Activated T-cell treated with anti-CD3 and anti-CD28 coated beads, Interleukin-2, amount 50 U/mL, for 72 hours (primary cell): ENCODE results near the gene SCTR. TPM values are rescaled to one million over a fixed set of nuclear protein-coding genes. Genes with fewer than 3 reads are reported as not detected.

Experiments
- ATAC-seq, 2 donors: fragments of 150-1000 bp; cut with Tn5 transposase; replicated peaks in 1 of 2; 2 replicates each; pipeline ENCODE4 v1.10.0; 2021; ENCODE audit warnings: moderate library complexity in 2 of 2, mild to moderate bottlenecking in 1 of 2
- DNase-seq, 2 donors: peaks; one replicate each; pipeline ENCODE4 v3.0.0; 2021 to 2022; ENCODE audit warnings: mixed read lengths in 1 of 2
- H3K27ac Mint-ChIP-seq: one replicate; pipeline ENCODE4 v1.8.0; 2022; ENCODE audit warnings: mild to moderate bottlenecking, moderate library complexity, mixed read lengths
- H3K27me3 Mint-ChIP-seq: one replicate; pipeline ENCODE4 v1.8.0; 2022; ENCODE audit warnings: low read depth, mixed read lengths
- H3K36me3 Mint-ChIP-seq, 2 donors: one replicate each; pipeline ENCODE4 v1.8.0; 2022; ENCODE audit warnings: mixed read lengths in 2 of 2, mild to moderate bottlenecking in 1 of 2; ENCODE audit not compliant: insufficient read depth in 2 of 2
- H3K4me1 Mint-ChIP-seq: one replicate; pipeline ENCODE4 v1.8.0; 2022; ENCODE audit warnings: low read depth, mixed read lengths
- H3K4me3 Mint-ChIP-seq, 2 donors: one replicate each; pipeline ENCODE4 v1.8.0; 2022; ENCODE audit warnings: mild to moderate bottlenecking in 2 of 2, mixed read lengths in 2 of 2, moderate library complexity in 2 of 2
- H3K9me3 Mint-ChIP-seq, 2 donors: one replicate each; pipeline ENCODE4 v1.8.0; 2022; ENCODE audit warnings: mixed read lengths in 2 of 2
- total RNA-seq, 2 donors: library from RNA; stranded (reverse); gene quantifications; one replicate each; pipeline ENCODE4 v1.2.3, GENCODE V29; 2022

SCTR gene
- total RNA-seq, 2 donors from 2014 or later, result not detected

DNA sequence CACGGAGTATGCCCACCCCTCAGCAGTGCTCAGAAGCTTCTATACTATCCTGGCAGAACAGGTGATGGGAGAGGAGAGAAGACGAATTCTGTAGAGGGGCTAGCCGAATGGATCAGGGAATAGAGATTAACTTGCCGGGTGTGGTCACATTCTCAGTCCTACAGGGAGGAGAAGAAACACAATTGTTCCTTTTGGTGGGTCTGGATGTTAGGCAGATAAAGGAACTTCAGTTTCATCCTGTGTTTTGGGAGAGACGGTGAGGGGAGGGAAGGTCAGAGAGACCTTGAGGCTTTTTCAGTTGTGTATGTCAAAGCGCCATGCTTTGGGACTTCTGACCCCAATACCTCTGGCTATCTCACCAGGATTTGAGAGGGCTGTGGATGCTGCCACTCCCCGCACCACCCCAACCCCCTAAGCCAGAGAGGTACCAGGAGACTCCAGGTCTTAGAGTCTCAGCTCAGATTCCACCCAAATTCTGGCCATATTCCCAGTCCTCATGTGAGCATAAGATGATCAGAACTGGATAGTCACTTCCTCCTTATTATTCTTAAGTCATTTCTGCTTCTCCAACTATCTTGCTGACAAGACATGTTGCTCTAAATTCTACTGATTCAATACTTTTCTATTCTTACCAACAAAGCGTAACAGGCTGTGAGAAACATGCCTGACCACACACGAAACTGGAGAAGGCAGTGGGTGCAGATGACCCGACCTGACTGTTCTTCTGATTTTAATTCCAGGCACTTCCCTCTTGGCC is 94.9 kb downstream of the SCTR start:
- Mint-ChIP-seq H3K4me3 (no peak overlapping the region), H3K27me3 (peaks cover 80% of the 10 kb centered on the region), H3K36me3 (no peaks in the 10 kb centered on the region), H3K9me3 (no peaks in the 10 kb centered on the region), H3K27ac (no peak overlapping the region), H3K4me1 (peaks cover 6% of the 10 kb centered on the region)
- DNase-seq (no peak), ATAC-seq (no peak)

DNA sequence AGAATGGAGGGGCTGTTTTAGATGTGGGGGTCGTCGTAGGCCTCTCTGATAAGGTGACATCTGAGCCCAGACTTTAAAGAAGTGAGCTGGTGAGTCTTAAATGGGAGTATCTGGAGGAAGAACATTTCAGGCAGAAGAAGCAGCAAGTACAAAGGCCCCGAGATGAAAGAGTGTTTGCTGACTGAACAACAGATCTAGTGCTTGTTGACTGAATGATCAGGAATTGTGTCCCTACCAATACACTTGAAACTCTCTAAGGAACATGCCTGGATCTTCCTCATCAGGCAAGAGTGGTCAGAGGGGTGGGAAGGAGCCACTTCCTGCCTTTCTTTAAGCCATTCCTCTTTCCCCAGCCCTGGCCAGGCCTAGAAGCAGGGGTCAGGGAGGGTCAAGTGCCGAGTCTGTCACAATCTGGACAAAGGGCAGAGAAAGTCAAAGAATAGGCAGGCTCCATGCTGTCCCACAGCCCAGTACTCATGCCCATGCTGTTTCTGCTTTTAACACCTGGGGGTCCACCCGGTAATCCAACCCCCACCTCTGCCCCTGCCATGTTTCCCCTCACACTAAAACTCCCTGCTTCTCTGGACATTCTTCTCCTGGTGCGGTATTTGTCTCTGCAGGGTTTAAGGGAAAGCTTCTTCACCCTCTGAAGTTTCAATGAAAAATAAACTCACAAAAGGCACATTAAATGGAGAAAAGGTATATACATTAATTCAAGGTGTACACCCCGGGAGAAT is 95.6 kb downstream of the SCTR start:
- H3K9me3 Mint-ChIP-seq, result no peaks in the 10 kb centered on the region
- DNase-seq (no peak), ATAC-seq (no peak)
- H3K4me1 Mint-ChIP-seq, result peaks cover 6% of the 10 kb centered on the region
- H3K27ac Mint-ChIP-seq, result no peak overlapping the region
- no peak overlapping the region for H3K4me3 Mint-ChIP-seq
- H3K27me3 Mint-ChIP-seq, result peaks cover 77% of the 10 kb centered on the region
- no peaks in the 10 kb centered on the region for H3K36me3 Mint-ChIP-seq

DNA sequence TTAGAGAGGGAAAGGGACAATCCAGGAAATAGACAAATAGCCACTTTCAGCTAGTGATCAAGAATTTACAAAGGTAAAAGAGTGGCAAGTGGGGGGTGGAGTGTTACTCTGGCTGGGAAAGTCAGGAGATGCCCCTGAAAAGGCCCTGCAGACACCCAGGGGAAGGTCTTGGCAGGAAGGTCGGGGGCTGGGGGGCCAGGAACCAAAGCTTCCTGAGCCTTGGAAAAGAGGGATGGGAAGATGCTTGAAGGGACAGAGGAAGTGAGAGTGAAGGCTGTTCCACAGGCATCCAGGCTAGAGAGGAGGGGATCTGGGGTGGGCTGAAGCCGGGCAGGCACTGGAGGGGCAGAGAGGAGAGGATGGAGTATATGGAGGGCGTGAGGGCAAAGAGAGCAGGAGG is 96.5 kb downstream of the SCTR start:
- Mint-ChIP-seq H3K27me3 (peaks cover 69% of the 10 kb centered on the region), H3K4me1 (peaks cover 6% of the 10 kb centered on the region), H3K9me3 (no peaks in the 10 kb centered on the region), H3K27ac (no peak overlapping the region), H3K4me3 (no peak overlapping the region), H3K36me3 (no peaks in the 10 kb centered on the region)
- no peak for ATAC-seq
- no peak for DNase-seq

DNA sequence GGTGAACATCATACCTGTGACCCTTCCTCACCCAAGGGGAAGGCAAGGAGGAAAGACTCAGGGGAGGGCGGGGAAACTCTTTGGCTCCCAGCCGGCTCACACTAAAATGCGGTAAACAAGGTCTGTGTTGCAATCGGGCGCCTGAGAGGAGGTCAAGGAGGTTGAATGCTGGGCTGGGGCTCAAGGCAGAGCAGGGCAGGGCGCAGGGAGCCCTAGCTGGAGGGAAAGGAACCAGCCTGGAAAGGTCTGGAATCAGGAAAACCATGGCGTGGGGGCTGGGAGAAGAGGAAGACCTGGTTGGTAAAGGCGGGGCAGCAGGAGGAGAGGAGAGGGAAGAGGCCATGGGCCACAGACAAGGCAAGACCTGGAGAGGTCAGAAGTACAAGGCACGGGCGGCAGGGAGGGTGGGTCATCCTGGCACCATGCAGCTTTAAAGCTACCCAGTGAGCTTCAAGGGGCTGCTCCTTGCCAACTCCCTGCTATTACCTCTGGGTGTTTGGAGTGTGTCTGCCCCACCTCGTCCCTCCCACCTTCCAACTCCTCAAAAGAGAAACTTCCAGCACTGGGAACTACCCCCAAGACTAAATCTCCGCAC is 97.4 kb downstream of the SCTR start:
- Mint-ChIP-seq H3K9me3 (peaks cover 0 to under 1% of the 10 kb centered on the region in 2 donors), H3K4me1 (no peaks in the 10 kb centered on the region), H3K27ac (no peak overlapping the region), H3K27me3 (peaks cover 60% of the 10 kb centered on the region), H3K4me3 (no peak overlapping the region), H3K36me3 (no peaks in the 10 kb centered on the region)
- DNase-seq, result no peak
- no peak for ATAC-seq

DNA sequence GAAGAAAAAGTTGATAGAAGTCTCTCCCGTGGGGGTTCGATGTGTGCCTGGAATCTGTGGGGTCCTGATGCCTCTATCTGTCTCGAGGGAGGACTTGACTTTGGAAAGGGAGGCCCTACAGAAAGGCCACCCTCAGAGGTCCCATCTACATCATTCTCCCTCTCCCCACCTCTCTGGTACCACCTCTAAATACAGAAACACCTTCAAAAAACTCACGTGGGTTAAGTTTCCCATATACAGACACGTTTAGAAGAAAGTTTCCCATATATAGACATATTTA is 97.9 kb downstream of the SCTR start:
- H3K27me3 Mint-ChIP-seq, result peaks cover 66% of the 10 kb centered on the region
- H3K27ac Mint-ChIP-seq, result no peak overlapping the region
- no peaks in the 10 kb centered on the region for H3K4me1 Mint-ChIP-seq
- DNase-seq, result no peak
- ATAC-seq, result no peak
- peaks cover 2% of the 10 kb centered on the region in 2 donors for H3K9me3 Mint-ChIP-seq
- no peak overlapping the region for H3K4me3 Mint-ChIP-seq
- H3K36me3 Mint-ChIP-seq, result peaks cover 1 to 2% of the 10 kb centered on the region in 2 donors

DNA sequence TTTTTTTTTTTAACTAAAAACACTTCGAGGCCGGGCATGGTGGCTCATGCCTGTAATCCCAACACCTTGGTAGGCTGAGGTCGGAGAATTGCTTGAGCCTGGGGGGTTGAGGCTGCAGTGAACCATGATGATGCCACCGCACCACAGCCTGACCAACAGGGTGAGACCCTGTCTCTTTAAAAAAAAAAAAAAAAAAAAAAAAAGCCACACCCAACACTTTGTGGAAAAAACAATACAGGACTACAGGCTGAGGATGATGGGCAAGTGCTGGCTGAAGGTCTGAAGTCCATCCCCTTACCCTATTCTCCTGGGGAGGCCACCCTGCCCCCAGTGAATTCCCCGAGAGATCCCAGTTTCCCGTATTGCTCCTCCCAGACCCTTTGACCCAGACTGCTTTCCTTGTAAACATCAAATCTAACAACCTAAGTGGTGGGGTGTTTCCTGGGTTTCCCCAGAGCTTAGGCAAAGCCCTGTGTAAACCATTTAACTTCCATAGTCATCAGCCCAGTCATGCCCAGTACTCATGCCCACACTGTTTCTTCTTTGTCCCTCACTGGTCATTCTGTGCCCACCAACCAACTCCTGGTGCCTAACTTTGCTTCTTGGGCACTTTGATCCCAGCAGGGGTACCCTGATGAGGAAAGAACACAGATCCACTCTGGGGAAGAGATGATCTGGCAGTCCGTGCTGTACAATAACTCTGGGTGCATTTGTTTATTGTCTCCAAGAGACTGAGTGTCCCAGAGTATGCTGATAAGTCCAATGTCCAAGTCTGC is 98.5 kb downstream of the SCTR start:
- Mint-ChIP-seq H3K4me1 (no peaks in the 10 kb centered on the region), H3K4me3 (no peak overlapping the region), H3K27me3 (peaks cover 61% of the 10 kb centered on the region), H3K9me3 (peaks cover 2% of the 10 kb centered on the region in 2 donors), H3K27ac (no peak overlapping the region), H3K36me3 (peaks cover 1 to 2% of the 10 kb centered on the region in 2 donors)
- ATAC-seq (no peak), DNase-seq (no peak)

DNA sequence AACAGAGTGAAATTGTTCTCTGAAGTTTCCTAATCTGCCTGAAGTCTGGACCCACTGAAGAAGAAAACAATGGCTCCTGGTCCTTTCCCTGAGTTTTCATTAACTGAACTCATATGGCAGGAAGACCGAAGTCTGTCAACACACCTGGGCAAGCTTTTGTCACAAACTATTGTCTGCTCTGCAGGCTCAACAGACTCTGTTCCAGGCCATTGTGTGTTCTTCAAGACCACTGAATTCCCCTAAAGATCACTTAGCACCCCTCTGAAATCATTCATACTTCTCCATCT is 99.2 kb downstream of the SCTR start:
- Mint-ChIP-seq H3K4me3 (no peak overlapping the region), H3K27ac (no peak overlapping the region), H3K9me3 (peaks cover 2% of the 10 kb centered on the region in 2 donors), H3K4me1 (no peaks in the 10 kb centered on the region), H3K27me3 (peaks cover 53% of the 10 kb centered on the region), H3K36me3 (peaks cover 1 to 2% of the 10 kb centered on the region in 2 donors)
- ATAC-seq, result no peak
- no peak for DNase-seq

DNA sequence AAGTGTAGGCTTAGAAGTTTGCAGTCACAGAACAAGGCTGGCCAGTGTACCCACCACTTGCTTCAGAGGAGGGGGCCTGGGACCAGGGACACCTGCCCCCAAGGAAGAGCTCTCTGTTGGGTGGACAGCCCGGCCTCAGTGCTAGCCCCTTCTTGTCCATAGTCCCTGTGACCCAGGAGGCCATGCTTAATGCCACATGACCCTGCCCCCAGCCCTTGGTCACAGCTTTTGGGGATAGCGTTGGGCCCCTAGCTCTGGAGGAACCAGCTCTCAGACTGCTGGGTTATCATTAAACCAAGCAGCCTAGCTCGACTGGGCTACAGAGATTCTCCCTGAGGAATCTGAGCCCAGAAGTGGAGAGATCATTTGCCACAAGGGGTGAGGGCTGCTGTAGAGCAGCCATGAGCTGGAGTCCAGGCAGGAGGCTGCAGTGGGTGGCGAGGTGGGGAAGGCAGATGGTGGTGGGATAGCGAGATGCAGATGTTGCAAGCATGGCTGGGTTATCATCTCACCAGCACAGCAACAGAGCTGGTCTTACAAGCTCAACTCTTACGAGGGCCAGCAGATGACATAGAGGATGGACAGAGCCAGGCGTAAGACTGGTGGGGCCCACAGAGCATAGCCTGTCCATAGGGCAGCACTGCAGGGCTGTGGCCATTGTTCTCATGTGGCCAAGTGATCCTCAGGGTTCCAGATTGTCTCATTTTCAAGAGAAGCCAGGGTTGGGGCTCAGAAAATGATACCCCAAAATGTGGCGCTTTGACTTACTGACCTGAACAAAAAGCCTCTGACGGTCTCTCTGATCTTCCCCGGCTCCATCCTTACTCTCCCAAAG is 99.8 kb downstream of the SCTR start:
- H3K27me3 Mint-ChIP-seq, result peaks cover 48% of the 10 kb centered on the region
- H3K4me1 Mint-ChIP-seq, result no peaks in the 10 kb centered on the region
- DNase-seq, result no peak
- H3K36me3 Mint-ChIP-seq, result peaks cover 1 to 2% of the 10 kb centered on the region in 2 donors
- ATAC-seq, result no peak
- peaks cover 2% of the 10 kb centered on the region in 2 donors for H3K9me3 Mint-ChIP-seq
- H3K4me3 Mint-ChIP-seq, result no peak overlapping the region
- no peak overlapping the region for H3K27ac Mint-ChIP-seq

DNA sequence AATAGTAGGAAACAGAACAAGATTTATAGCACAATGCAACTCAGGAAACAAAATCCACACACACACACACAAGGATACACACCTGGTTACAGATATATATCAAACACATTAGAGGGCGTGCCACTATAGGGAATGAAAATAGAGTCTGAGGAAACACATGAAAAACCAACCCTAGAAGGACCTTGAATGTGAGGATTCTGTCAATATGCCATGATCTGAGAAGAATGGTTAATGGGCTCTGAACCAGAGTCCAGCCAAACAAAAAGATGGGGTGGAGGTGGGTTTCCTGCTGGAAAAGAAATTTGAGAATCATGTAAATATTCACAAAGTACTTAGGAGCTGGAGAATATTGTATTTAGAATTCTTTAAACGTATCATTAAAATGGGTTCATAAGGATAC is 100.5 kb downstream of the SCTR start:
- Mint-ChIP-seq H3K27ac (no peak overlapping the region), H3K36me3 (peaks cover 1 to 2% of the 10 kb centered on the region in 2 donors), H3K27me3 (peaks cover 42% of the 10 kb centered on the region), H3K4me3 (no peak overlapping the region), H3K9me3 (peaks cover 2% of the 10 kb centered on the region in 2 donors), H3K4me1 (no peaks in the 10 kb centered on the region)
- DNase-seq (no peak), ATAC-seq (no peak)

DNA sequence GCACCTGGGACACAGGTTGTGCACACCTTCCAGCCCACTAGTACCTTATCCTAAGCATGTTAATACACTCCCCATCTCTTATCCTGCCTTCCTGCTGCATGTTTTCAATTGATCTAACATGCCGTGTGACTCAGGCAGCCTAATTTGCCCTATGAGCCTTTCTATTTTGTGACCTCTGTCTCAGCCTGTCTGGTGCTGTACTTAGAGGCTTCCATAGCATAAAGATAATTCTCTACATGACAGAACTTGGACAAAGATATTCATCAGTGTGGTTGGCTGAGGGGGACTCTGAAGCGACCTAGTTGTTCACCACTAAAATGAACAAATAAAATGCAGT is 101.2 kb downstream of the SCTR start:
- no peaks in the 10 kb centered on the region for H3K4me1 Mint-ChIP-seq
- no peak for DNase-seq
- no peak for ATAC-seq
- H3K4me3 Mint-ChIP-seq, result no peak overlapping the region
- no peak overlapping the region for H3K27ac Mint-ChIP-seq
- H3K9me3 Mint-ChIP-seq, result peaks cover 2% of the 10 kb centered on the region in 2 donors
- H3K36me3 Mint-ChIP-seq, result peaks cover 1 to 2% of the 10 kb centered on the region in 2 donors
- H3K27me3 Mint-ChIP-seq, result peaks cover 39% of the 10 kb centered on the region

DNA sequence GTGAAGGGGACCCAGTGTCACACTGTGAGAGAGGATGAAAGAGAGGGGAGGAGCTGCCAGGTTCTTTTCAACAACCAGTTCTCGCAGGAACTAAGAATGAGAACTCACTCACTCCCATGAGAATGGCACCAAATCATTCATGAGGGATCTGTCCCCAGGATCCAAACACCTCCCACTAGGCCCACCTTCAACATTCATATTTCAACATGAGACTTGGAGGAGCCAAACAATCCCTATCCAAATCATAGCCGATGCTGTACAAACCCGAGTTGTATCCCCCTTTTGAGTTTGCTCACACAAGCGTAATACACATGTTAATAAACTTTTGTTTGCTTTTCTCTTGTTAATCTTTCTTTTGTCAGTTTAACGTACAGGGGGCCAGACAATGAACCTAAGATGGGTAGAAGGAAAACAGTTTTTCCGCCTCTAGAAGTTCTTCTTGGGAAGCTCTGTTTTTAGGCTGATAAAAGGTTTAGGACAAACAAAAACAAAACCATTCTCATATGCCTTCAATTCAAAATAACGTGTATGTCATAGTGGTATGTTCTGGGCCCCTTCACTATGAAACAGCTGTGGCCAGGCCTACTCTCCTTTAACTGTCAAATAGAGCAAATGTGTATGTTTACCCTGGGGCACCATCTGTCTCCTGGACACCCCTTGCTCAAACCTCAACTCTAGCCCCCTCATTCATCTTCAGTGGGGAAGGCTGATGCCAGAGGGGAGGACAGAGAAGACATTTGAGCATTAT is 101.7 kb downstream of the SCTR start:
- Mint-ChIP-seq H3K9me3 (peaks cover 2% of the 10 kb centered on the region in 2 donors), H3K27me3 (peaks cover 34% of the 10 kb centered on the region), H3K4me3 (no peak overlapping the region), H3K27ac (no peak overlapping the region), H3K36me3 (peaks cover 1 to 2% of the 10 kb centered on the region in 2 donors), H3K4me1 (no peaks in the 10 kb centered on the region)
- no peak for DNase-seq
- ATAC-seq, result no peak

DNA sequence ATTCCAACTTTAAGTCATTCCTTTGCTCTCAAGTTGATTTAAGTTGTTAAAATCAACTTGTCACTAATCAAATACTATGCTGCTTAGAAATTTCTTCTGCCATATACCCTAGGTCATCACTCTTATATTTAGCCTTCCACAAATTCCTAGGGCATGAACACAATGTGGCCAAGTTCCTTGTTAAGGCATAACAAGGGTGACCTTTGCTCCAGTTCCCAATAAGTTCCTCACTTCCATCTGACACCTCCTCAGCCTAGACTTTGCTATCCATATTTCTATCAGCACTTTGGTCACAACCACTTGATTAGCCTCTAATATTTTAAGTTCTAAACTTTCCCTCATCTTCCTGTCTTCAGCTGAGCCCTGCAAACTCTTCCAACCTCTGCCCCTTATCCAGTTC is 102.5 kb downstream of the SCTR start:
- DNase-seq (no peak), ATAC-seq (no peak)
- Mint-ChIP-seq H3K4me3 (no peak overlapping the region), H3K9me3 (peaks cover 2% of the 10 kb centered on the region in 2 donors), H3K27ac (no peak overlapping the region), H3K4me1 (no peaks in the 10 kb centered on the region), H3K36me3 (peaks cover 1 to 2% of the 10 kb centered on the region in 2 donors), H3K27me3 (peaks cover 26% of the 10 kb centered on the region)
